Hepatocyte (in vitro differentiated cells): ENCODE data around the gene CGREF1.

Experiments
- EZH2 ChIP-seq: fragments of 200-600 bp; sonication (generic); IDR thresholded peaks from 2 replicates; pipeline ENCODE4 v1.6.1; 2016; ENCODE audit warnings: antibody characterized with exemption, mild to moderate bottlenecking, borderline replicate concordance
- EZH2phosphoT487 ChIP-seq: fragments of 200-600 bp; sonication (generic); IDR thresholded peaks from one replicate; pipeline ENCODE4 v1.6.1; 2018; ENCODE audit warnings: antibody characterized with exemption, mild to moderate bottlenecking, low read depth, moderate library complexity; ENCODE audit not compliant: unreplicated experiment, severe bottlenecking
- TF ChIP-seq, protein P1 (sequence below): fragments of 200-600 bp; sonication (generic); IDR thresholded peaks from 2 replicates; pipeline ENCODE4 v1.5.1; 2016; ENCODE audit warnings: antibody characterized with exemption, mild to moderate bottlenecking; ENCODE audit not compliant: poor library complexity

DNA sequence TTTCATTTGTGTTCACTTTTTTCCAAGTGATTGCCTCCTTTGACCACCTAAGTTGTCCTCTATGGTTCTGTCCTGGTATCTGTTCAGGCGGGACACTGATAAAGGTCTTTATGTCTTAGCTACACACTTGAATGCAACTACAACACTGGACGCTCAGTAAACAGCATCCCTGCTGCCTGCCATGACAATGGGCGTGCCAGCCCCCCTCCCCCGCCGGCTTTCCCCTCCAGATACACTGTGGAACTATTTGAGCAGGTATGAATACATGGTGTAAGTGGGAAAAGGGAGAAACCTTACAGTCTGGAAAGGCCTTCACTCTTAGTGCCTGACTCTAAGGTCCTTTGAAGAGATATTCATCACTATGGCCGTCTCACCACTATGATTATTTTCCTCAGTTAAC, 61.7 kb downstream of the CGREF1 start:
- TF ChIP-seq, protein P1, sequence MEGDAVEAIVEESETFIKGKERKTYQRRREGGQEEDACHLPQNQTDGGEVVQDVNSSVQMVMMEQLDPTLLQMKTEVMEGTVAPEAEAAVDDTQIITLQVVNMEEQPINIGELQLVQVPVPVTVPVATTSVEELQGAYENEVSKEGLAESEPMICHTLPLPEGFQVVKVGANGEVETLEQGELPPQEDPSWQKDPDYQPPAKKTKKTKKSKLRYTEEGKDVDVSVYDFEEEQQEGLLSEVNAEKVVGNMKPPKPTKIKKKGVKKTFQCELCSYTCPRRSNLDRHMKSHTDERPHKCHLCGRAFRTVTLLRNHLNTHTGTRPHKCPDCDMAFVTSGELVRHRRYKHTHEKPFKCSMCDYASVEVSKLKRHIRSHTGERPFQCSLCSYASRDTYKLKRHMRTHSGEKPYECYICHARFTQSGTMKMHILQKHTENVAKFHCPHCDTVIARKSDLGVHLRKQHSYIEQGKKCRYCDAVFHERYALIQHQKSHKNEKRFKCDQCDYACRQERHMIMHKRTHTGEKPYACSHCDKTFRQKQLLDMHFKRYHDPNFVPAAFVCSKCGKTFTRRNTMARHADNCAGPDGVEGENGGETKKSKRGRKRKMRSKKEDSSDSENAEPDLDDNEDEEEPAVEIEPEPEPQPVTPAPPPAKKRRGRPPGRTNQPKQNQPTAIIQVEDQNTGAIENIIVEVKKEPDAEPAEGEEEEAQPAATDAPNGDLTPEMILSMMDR: no peak
- TF ChIP-seq EZH2phosphoT487 (no peak), EZH2 (no peak)
